Activated T-cell treated with anti-CD3 and anti-CD28 coated beads, Interleukin-2, amount 50 U/mL, for 4 hours (primary cell): Measurements from ENCODE around the gene CPB1. TPM values are rescaled to one million over a fixed set of nuclear protein-coding genes. Genes with fewer than 3 reads are reported as not detected.

Source experiments
- ATAC-seq, 2 donors: fragments of 200-7000 bp; cut with Tn5 transposase; one replicate each; pipeline ENCODE4 v1.10.0; 2021
- DNase-seq: peaks from one replicate; pipeline ENCODE4 v3.0.0-alpha.2; 2020
- H3K27me3 Mint-ChIP-seq: one replicate; pipeline ENCODE4 v1.8.0; 2021; ENCODE audit warnings: low read depth, mixed read lengths
- H3K36me3 Mint-ChIP-seq: one replicate; pipeline ENCODE4 v1.8.0; 2022; ENCODE audit warnings: mixed read lengths; ENCODE audit not compliant: insufficient read depth
- H3K4me1 Mint-ChIP-seq: one replicate; pipeline ENCODE4 v1.8.0; 2021; ENCODE audit warnings: low read depth, mixed read lengths
- H3K4me3 Mint-ChIP-seq: one replicate; pipeline ENCODE4 v1.8.0; 2021; ENCODE audit warnings: mild to moderate bottlenecking, moderate library complexity, mixed read lengths
- H3K9me3 Mint-ChIP-seq: one replicate; pipeline ENCODE4 v1.8.0; 2021; ENCODE audit warnings: mixed read lengths
- total RNA-seq, 3 donors: library from RNA; stranded (reverse); gene quantifications; one replicate each; pipeline ENCODE4 v1.2.1, GENCODE V29; 2021

Gene CPB1
- total RNA-seq, 3 donors from 2014 or later = 3.1 to 6.5 (median 5.9) TPM

- Mint-ChIP-seq H3K4me3 (no peak overlapping the region), H3K9me3 (no peaks in the 10 kb centered on the region), H3K36me3 (no peaks in the 10 kb centered on the region), H3K4me1 (no peaks in the 10 kb centered on the region), H3K27me3 (peaks cover 3% of the 10 kb centered on the region)
- ATAC-seq = no peak
- no peak for DNase-seq
Measured at GRCh38 chr3:148853076-148853475, 25.5 kb downstream of the CPB1 start.

- H3K4me3 Mint-ChIP-seq = no peak overlapping the region
Measured at GRCh38 chr3:148854061-148854460, 26.4 kb downstream of the CPB1 start.

GRCh38 chr3:148856384-148856783, 28.8 kb downstream of the CPB1 start:
- H3K4me1 Mint-ChIP-seq = no peaks in the 10 kb centered on the region
- no peak for ATAC-seq

More at GRCh38 chr3:148854061-148854460, 26.4 kb downstream of the CPB1 start:
- Mint-ChIP-seq H3K27me3 (peaks cover 1% of the 10 kb centered on the region), H3K9me3 (no peaks in the 10 kb centered on the region), H3K36me3 (no peaks in the 10 kb centered on the region), H3K4me1 (no peaks in the 10 kb centered on the region)
- DNase-seq = no peak
- no peak for ATAC-seq

GRCh38 chr3:148857316-148857715, 29.7 kb downstream of the CPB1 start:
- H3K4me3 Mint-ChIP-seq = no peak overlapping the region
- H3K27me3 Mint-ChIP-seq = peaks cover 9% of the 10 kb centered on the region
- H3K36me3 Mint-ChIP-seq = no peaks in the 10 kb centered on the region
- ATAC-seq = no peak
- no peaks in the 10 kb centered on the region for H3K9me3 Mint-ChIP-seq
- H3K4me1 Mint-ChIP-seq = no peaks in the 10 kb centered on the region
- DNase-seq = no peak

More at GRCh38 chr3:148856384-148856783, 28.8 kb downstream of the CPB1 start:
- no peak overlapping the region for H3K4me3 Mint-ChIP-seq
- H3K36me3 Mint-ChIP-seq = no peaks in the 10 kb centered on the region
- no peak for DNase-seq
- peaks cover 6% of the 10 kb centered on the region for H3K27me3 Mint-ChIP-seq
- no peaks in the 10 kb centered on the region for H3K9me3 Mint-ChIP-seq

GRCh38 chr3:148861277-148861869, 33.8 kb downstream of the CPB1 start:
- DNase-seq (no peak), ATAC-seq (peak; percentile 35 to 57)
- Mint-ChIP-seq H3K4me1 (no peaks in the 10 kb centered on the region), H3K36me3 (no peaks in the 10 kb centered on the region), H3K4me3 (no peak overlapping the region), H3K27me3 (peaks cover 16% of the 10 kb centered on the region), H3K9me3 (no peaks in the 10 kb centered on the region)

GRCh38 chr3:148863297-148863696, 35.7 kb downstream of the CPB1 start:
- H3K27me3 Mint-ChIP-seq = peaks cover 26% of the 10 kb centered on the region
- H3K9me3 Mint-ChIP-seq = no peaks in the 10 kb centered on the region
- DNase-seq (no peak), ATAC-seq (no peak)
- no peaks in the 10 kb centered on the region for H3K4me1 Mint-ChIP-seq
- no peak overlapping the region for H3K4me3 Mint-ChIP-seq
- no peaks in the 10 kb centered on the region for H3K36me3 Mint-ChIP-seq

GRCh38 chr3:148863814-148864213, 36.2 kb downstream of the CPB1 start:
- Mint-ChIP-seq H3K4me1 (no peaks in the 10 kb centered on the region), H3K9me3 (no peaks in the 10 kb centered on the region)
- no peak for DNase-seq

GRCh38 chr3:148865049-148865448, 37.4 kb downstream of the CPB1 start, which contains the start of gene CPA3:
Gene CPA3, plus strand, starts transcription at chr3:148865296. Its CDS starts 12 bp downstream, at chr3:148865308.
- DNase-seq (no peak), ATAC-seq (no peak)
- Mint-ChIP-seq H3K4me3 (no peak within 1 kb of the TSS), H3K36me3 (no peaks in the 10 kb centered on the region), H3K4me1 (no peaks in the 10 kb centered on the region), H3K9me3 (no peaks in the 10 kb centered on the region), H3K27me3 (peaks cover 26% of the 10 kb centered on the region)

More at GRCh38 chr3:148863814-148864213, 36.2 kb downstream of the CPB1 start:
- no peak for ATAC-seq
- H3K36me3 Mint-ChIP-seq = no peaks in the 10 kb centered on the region
- H3K27me3 Mint-ChIP-seq = peaks cover 26% of the 10 kb centered on the region
- no peak overlapping the region for H3K4me3 Mint-ChIP-seq

GRCh38 chr3:148866261-148866660, 38.6 kb downstream of the CPB1 start:
- no peaks in the 10 kb centered on the region for H3K4me1 Mint-ChIP-seq

GRCh38 chr3:148873270-148873927, 45.8 kb downstream of the CPB1 start:
- Mint-ChIP-seq H3K4me3 (no peak overlapping the region), H3K9me3 (no peaks in the 10 kb centered on the region), H3K4me1 (no peaks in the 10 kb centered on the region), H3K27me3 (peaks cover 3% of the 10 kb centered on the region), H3K36me3 (no peaks in the 10 kb centered on the region)
- ATAC-seq (peak in 1 of 2 donors; percentile 27), DNase-seq (no peak)

More at GRCh38 chr3:148866261-148866660, 38.6 kb downstream of the CPB1 start:
- Mint-ChIP-seq H3K9me3 (no peaks in the 10 kb centered on the region), H3K4me3 (no peak overlapping the region), H3K27me3 (peaks cover 22% of the 10 kb centered on the region), H3K36me3 (no peaks in the 10 kb centered on the region)
- no peak for DNase-seq
- ATAC-seq = no peak

- Mint-ChIP-seq H3K4me3 (no peak overlapping the region), H3K9me3 (no peaks in the 10 kb centered on the region), H3K4me1 (no peaks in the 10 kb centered on the region), H3K27me3 (peaks cover 3% of the 10 kb centered on the region), H3K36me3 (no peaks in the 10 kb centered on the region)
- ATAC-seq (no peak), DNase-seq (no peak)
Measured at GRCh38 chr3:148873977-148874376, 46.4 kb downstream of the CPB1 start.

GRCh38 chr3:148878095-148878494, 50.5 kb downstream of the CPB1 start:
- Mint-ChIP-seq H3K9me3 (no peaks in the 10 kb centered on the region), H3K27me3 (peaks cover 6% of the 10 kb centered on the region), H3K36me3 (no peaks in the 10 kb centered on the region), H3K4me1 (no peaks in the 10 kb centered on the region), H3K4me3 (no peak overlapping the region)
- ATAC-seq = no peak
- DNase-seq = no peak

GRCh38 chr3:148879256-148879655, 51.6 kb downstream of the CPB1 start:
- no peak overlapping the region for H3K4me3 Mint-ChIP-seq
- H3K27me3 Mint-ChIP-seq = peaks cover 6% of the 10 kb centered on the region
- H3K36me3 Mint-ChIP-seq = no peaks in the 10 kb centered on the region
- H3K4me1 Mint-ChIP-seq = no peaks in the 10 kb centered on the region
- DNase-seq (no peak), ATAC-seq (no peak)
- H3K9me3 Mint-ChIP-seq = no peaks in the 10 kb centered on the region

GRCh38 chr3:148880681-148881080, 53.1 kb downstream of the CPB1 start:
- Mint-ChIP-seq H3K4me1 (no peaks in the 10 kb centered on the region), H3K36me3 (no peaks in the 10 kb centered on the region), H3K27me3 (peaks cover 6% of the 10 kb centered on the region), H3K9me3 (no peaks in the 10 kb centered on the region), H3K4me3 (no peak overlapping the region)
- DNase-seq (no peak), ATAC-seq (no peak)

GRCh38 chr3:148881286-148881685, 53.7 kb downstream of the CPB1 start:
- DNase-seq = no peak
- no peaks in the 10 kb centered on the region for H3K9me3 Mint-ChIP-seq
- no peak for ATAC-seq
- no peaks in the 10 kb centered on the region for H3K4me1 Mint-ChIP-seq
- no peaks in the 10 kb centered on the region for H3K36me3 Mint-ChIP-seq
- no peak overlapping the region for H3K4me3 Mint-ChIP-seq
- H3K27me3 Mint-ChIP-seq = peaks cover 6% of the 10 kb centered on the region
